ENCODE results near the gene DOK7. TPM values are rescaled to one million over a fixed set of nuclear protein-coding genes. Genes with fewer than 3 reads are reported as not detected.

DOK7 gene
- total and polyA plus RNA-seq, 2 donors (not counting 3 experiments of a cell fraction or from before 2014, with no cell fraction given) = not detected

- H4K20me1 ChIP-seq (replicated peaks; ENCODE audit: control insufficient read depth, extremely low read depth, insufficient read depth, low read length) = no peaks in the 10 kb centered on the region
- H3K27me3 ChIP-seq (ENCODE audit: control insufficient read depth in 2 of 2, insufficient read depth in 2 of 2, low read length in 2 of 2) = no peaks in the 10 kb centered on the region
- dilution Hi-C loops (cut with MboI; ENCODE audit: extremely low pct_ligation_motif_present, low sequenced_read_pairs) (no loop called here), intact Hi-C loops (cut with micrococcal nuclease) (no loop called here)
- POLR2A ChIA-PET = no interaction called here
- H3K9ac ChIP-seq (replicated peaks; ENCODE audit: extremely low read depth, insufficient read depth, low read length) = no peak overlapping the region
- TF ChIP-seq CTCF (IDR thresholded peaks at IDR 0.05; ENCODE audit: extremely low read depth in 1 of 2, insufficient read depth in 1 of 2, low read depth in 1 of 2, low read length in 2 of 2) (peak; percentile 7 to 12), POLR2AphosphoS5 (IDR thresholded peaks at IDR 0.05; ENCODE audit: insufficient read depth, low read depth, low read length) (no peak)
- DNase-seq (ENCODE audit: low read depth, low spot score) = no peak
- H3K4me2 ChIP-seq (ENCODE audit: insufficient read depth, low read length) = no peak overlapping the region
- no peak overlapping the region for H2AFZ ChIP-seq (ENCODE audit: low read depth, low read length)
- no peak overlapping the region for H3K27ac ChIP-seq (ENCODE audit: insufficient read depth, low read depth, low read length)
- no peak for FAIRE-seq
- no peak overlapping the region for H3K4me3 ChIP-seq (replicated peaks in 1 of 3; ENCODE audit: insufficient read depth in 1 of 3, low read depth in 1 of 3, low read length in 3 of 3)
- no peaks in the 10 kb centered on the region for H3K79me2 ChIP-seq (ENCODE audit: control insufficient read depth, insufficient read depth, low read length)
- H3K4me1 ChIP-seq (ENCODE audit: control insufficient read depth, extremely low read depth, insufficient read depth, low read length) = no peaks in the 10 kb centered on the region
- H3K9me3 ChIP-seq (replicated peaks; ENCODE audit: control insufficient read depth, insufficient read depth, low read length) = no peaks in the 10 kb centered on the region
- no peaks in the 10 kb centered on the region for H3K9me1 ChIP-seq (replicated peaks; ENCODE audit: control insufficient read depth, extremely low read depth, insufficient read depth, low read length)
- no TSS peak for BruUV-seq (replicated peaks)
- CTCF ChIA-PET = interaction anchor here (1.2 to 2.1 kb wide), 2 partner anchors 10 to 34 kb away, joined by 6 to 7 read pairs; no protein-coding TSS in a partner anchor
- H3K36me3 ChIP-seq (ENCODE audit: control insufficient read depth in 2 of 2, extremely low read depth in 1 of 2, insufficient read depth in 2 of 2, low read length in 2 of 2) = peaks cover 17 to 63% of the 10 kb centered on the region in 2 experiments
Measured at GRCh38 chr4:3514806-3515501, 51.8 kb downstream of the DOK7 start.

- POLR2A ChIA-PET = no interaction called here
- DNase-seq (ENCODE audit: low read depth, low spot score) (no peak), FAIRE-seq (no peak)
- Histone ChIP-seq H2AFZ (ENCODE audit: low read depth, low read length) (no peak overlapping the region), H3K27me3 (ENCODE audit: control insufficient read depth in 2 of 2, insufficient read depth in 2 of 2, low read length in 2 of 2) (no peaks in the 10 kb centered on the region), H3K9me3 (replicated peaks; ENCODE audit: control insufficient read depth, insufficient read depth, low read length) (no peaks in the 10 kb centered on the region), H4K20me1 (replicated peaks; ENCODE audit: control insufficient read depth, extremely low read depth, insufficient read depth, low read length) (no peaks in the 10 kb centered on the region), H3K27ac (ENCODE audit: insufficient read depth, low read depth, low read length) (no peak overlapping the region), H3K9me1 (replicated peaks; ENCODE audit: control insufficient read depth, extremely low read depth, insufficient read depth, low read length) (no peaks in the 10 kb centered on the region), H3K4me1 (ENCODE audit: control insufficient read depth, extremely low read depth, insufficient read depth, low read length) (no peaks in the 10 kb centered on the region), H3K79me2 (ENCODE audit: control insufficient read depth, insufficient read depth, low read length) (no peaks in the 10 kb centered on the region), H3K36me3 (ENCODE audit: control insufficient read depth in 2 of 2, extremely low read depth in 1 of 2, insufficient read depth in 2 of 2, low read length in 2 of 2) (peaks cover 15 to 59% of the 10 kb centered on the region in 2 experiments), H3K4me3 (replicated peaks in 1 of 3; ENCODE audit: insufficient read depth in 1 of 3, low read depth in 1 of 3, low read length in 3 of 3) (no peak overlapping the region), H3K9ac (replicated peaks; ENCODE audit: extremely low read depth, insufficient read depth, low read length) (no peak overlapping the region), H3K4me2 (ENCODE audit: insufficient read depth, low read length) (no peak overlapping the region)
- no peak for TF ChIP-seq MYC (IDR thresholded peaks at IDR 0.05; ENCODE audit: low read depth, low read length)
- TF ChIP-seq FOS (IDR thresholded peaks at IDR 0.05; ENCODE audit: borderline replicate concordance, insufficient read depth, low read length) = no peak
- no peak for TF ChIP-seq CTCF (IDR thresholded peaks at IDR 0.05; ENCODE audit: extremely low read depth in 1 of 2, insufficient read depth in 1 of 2, low read depth in 1 of 2, low read length in 2 of 2)
- no peak for TF ChIP-seq EZH2 (IDR thresholded peaks at IDR 0.05; ENCODE audit: borderline replicate concordance, low read depth, low read length, severe bottlenecking)
- CTCF ChIA-PET = no interaction called here
- dilution Hi-C loops (cut with MboI; ENCODE audit: extremely low pct_ligation_motif_present, low sequenced_read_pairs) (no loop called here), intact Hi-C loops (cut with micrococcal nuclease) (no loop called here)
- no TSS peak for BruUV-seq (replicated peaks)
Measured at GRCh38 chr4:3515646-3516045, 52.5 kb downstream of the DOK7 start.

Data from endothelial cell of umbilical vein (primary cell).